ENCODE measurements around the gene EVI5. TPM values are rescaled to one million over a fixed set of nuclear protein-coding genes. Genes with fewer than 3 reads are reported as not detected.

The EVI5 gene
- total RNA-seq, 1 experiment from 2014 or later = 31.6 TPM

GRCh38 chr1:92709738-92710137 is 75.2 kb downstream of the EVI5 start:
- H3K4me3 ChIP-seq (ENCODE audit: low read depth, low read length, poor library complexity, severe bottlenecking) = no peak overlapping the region
- TF ChIP-seq CTCF (conservative IDR thresholded peaks at IDR 0.05; ENCODE audit: low read depth, low read length) = no peak
- no peak for TF ChIP-seq EZH2 (IDR thresholded peaks at IDR 0.05; ENCODE audit: borderline replicate concordance, low read depth, low read length, poor library complexity, severe bottlenecking)
- POLR2A ChIA-PET (ENCODE audit: low non-redundant PET) = no interaction called here

GRCh38 chr1:92708368-92708950 is 76.4 kb downstream of the EVI5 start:
- Histone ChIP-seq H3K4me1 (ENCODE audit: insufficient read depth, low read length, poor library complexity, severe bottlenecking) (peaks cover 33% of the 10 kb centered on the region), H3K27ac (ENCODE audit: low read depth, low read length, poor library complexity, severe bottlenecking) (no peak overlapping the region), H3K4me3 (ENCODE audit: low read depth, low read length, poor library complexity, severe bottlenecking) (no peak overlapping the region), H3K27me3 (replicated peaks; ENCODE audit: insufficient read depth, low read depth, low read length, poor library complexity) (no peaks in the 10 kb centered on the region), H3K36me3 (ENCODE audit: insufficient read depth, low read length, poor library complexity, severe bottlenecking) (no peaks in the 10 kb centered on the region), H3K9me3 (ENCODE audit: low read depth, low read length, poor library complexity, severe bottlenecking) (no peaks in the 10 kb centered on the region)
- DNase-seq (ENCODE audit: low spot score) = no peak
- BruUV-seq (replicated peaks) = no TSS peak
- ChIA-PET CTCF (no interaction called here), POLR2A (ENCODE audit: low non-redundant PET) (no interaction called here)
- intact Hi-C loops (cut with micrococcal nuclease; ENCODE audit: unreplicated experiment) = no loop called here
- TF ChIP-seq CTCF (conservative IDR thresholded peaks at IDR 0.05; ENCODE audit: low read depth, low read length) (no peak), EZH2 (IDR thresholded peaks at IDR 0.05; ENCODE audit: borderline replicate concordance, low read depth, low read length, poor library complexity, severe bottlenecking) (no peak)

More at GRCh38 chr1:92709738-92710137, 75.2 kb downstream of the EVI5 start:
- H3K27me3 ChIP-seq (replicated peaks; ENCODE audit: insufficient read depth, low read depth, low read length, poor library complexity) = no peaks in the 10 kb centered on the region
- peak; percentile 14 for DNase-seq (ENCODE audit: low spot score)
- CTCF ChIA-PET = no interaction called here
- H3K27ac ChIP-seq (ENCODE audit: low read depth, low read length, poor library complexity, severe bottlenecking) = no peak overlapping the region
- BruUV-seq (replicated peaks) = no TSS peak
- H3K4me1 ChIP-seq (ENCODE audit: insufficient read depth, low read length, poor library complexity, severe bottlenecking) = peaks cover 33% of the 10 kb centered on the region
- H3K36me3 ChIP-seq (ENCODE audit: insufficient read depth, low read length, poor library complexity, severe bottlenecking) = no peaks in the 10 kb centered on the region
- intact Hi-C loops (cut with micrococcal nuclease; ENCODE audit: unreplicated experiment) = no loop called here
- H3K9me3 ChIP-seq (ENCODE audit: low read depth, low read length, poor library complexity, severe bottlenecking) = no peaks in the 10 kb centered on the region

- intact Hi-C loops (cut with micrococcal nuclease; ENCODE audit: unreplicated experiment) = no loop called here
- Histone ChIP-seq H3K27ac (ENCODE audit: low read depth, low read length, poor library complexity, severe bottlenecking) (no peak overlapping the region), H3K27me3 (replicated peaks; ENCODE audit: insufficient read depth, low read depth, low read length, poor library complexity) (no peaks in the 10 kb centered on the region), H3K9me3 (ENCODE audit: low read depth, low read length, poor library complexity, severe bottlenecking) (no peaks in the 10 kb centered on the region), H3K36me3 (ENCODE audit: insufficient read depth, low read length, poor library complexity, severe bottlenecking) (no peaks in the 10 kb centered on the region), H3K4me1 (ENCODE audit: insufficient read depth, low read length, poor library complexity, severe bottlenecking) (peaks cover 33% of the 10 kb centered on the region), H3K4me3 (ENCODE audit: low read depth, low read length, poor library complexity, severe bottlenecking) (no peak overlapping the region)
- ChIA-PET CTCF (interaction anchor here (0.7 kb wide), 1 partner anchor 313 kb away, joined by 4 read pairs; no protein-coding TSS in a partner anchor), POLR2A (ENCODE audit: low non-redundant PET) (no interaction called here)
- BruUV-seq (replicated peaks) = no TSS peak
- DNase-seq (ENCODE audit: low spot score) = no peak
- TF ChIP-seq CTCF (conservative IDR thresholded peaks at IDR 0.05; ENCODE audit: low read depth, low read length) (no peak), EZH2 (IDR thresholded peaks at IDR 0.05; ENCODE audit: borderline replicate concordance, low read depth, low read length, poor library complexity, severe bottlenecking) (no peak)
These were observed 77.2 kb downstream of the EVI5 start for GRCh38 chr1:92707709-92708108.
